NCI-H446 treated with DMSO at 0.1 percent for 48 hours (cell line): ENCODE measurements around the gene CDCA7L.
"Not testable (repeated sequence)": the region's sequence is repeated elsewhere in the genome, so short reads cannot be mapped to it uniquely, and the experiment has no call there.

Experiments used
- DNase-seq: peaks from one replicate; lab custom pipeline; 2025; lab: John Stamatoyannopoulos, UW

CDCA7L gene

GRCh38 chr7:21943436-21943835 is 2.3 kb downstream of the CDCA7L start:
- no peak for DNase-seq

DNA sequence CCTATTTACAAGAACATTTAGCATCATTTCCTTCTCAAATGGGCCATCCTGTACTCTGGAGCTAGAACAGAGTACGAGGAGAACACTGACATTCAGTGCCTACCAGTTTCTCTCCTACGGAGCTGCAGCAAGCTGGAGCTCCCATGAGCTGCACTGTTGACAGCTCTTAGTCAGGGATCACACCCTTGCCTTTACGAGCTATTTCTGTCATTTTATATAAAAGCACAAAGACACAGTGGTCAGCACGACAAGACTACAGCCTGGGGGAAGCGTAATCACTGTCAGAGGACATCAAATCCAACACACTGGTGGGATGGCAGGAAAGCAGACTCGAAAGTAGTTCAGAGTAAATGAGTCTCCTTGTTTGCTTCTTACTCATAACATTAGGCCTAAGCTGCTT is 2.7 kb downstream of the CDCA7L start:
- DNase-seq, result no peak

DNA sequence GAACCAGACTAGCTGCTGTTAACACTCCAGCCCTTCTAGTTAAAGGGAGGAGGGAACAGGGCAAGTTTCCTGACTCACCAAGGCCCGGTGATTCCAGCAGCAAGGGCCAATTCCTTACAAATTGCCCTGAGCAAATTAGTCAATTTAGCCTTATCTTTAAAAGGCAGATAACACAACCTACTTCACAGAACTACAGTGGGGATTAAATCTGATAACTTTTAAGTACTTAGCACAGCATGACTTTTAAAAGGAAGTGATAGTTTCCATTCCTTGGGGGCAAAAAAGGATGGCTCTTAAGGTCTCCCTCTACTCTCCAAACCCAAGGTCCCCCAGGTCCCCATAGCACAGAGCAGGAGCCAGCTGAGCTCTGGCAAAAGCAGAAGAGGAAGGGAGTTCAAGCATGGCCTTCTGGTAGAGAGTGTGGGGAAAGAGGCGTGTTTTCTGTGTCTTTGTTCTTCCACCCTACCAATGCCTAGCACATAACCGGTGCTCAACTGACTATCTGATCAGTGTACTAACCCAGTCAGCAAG is 4.0 kb downstream of the CDCA7L start:
- no peak for DNase-seq

DNA sequence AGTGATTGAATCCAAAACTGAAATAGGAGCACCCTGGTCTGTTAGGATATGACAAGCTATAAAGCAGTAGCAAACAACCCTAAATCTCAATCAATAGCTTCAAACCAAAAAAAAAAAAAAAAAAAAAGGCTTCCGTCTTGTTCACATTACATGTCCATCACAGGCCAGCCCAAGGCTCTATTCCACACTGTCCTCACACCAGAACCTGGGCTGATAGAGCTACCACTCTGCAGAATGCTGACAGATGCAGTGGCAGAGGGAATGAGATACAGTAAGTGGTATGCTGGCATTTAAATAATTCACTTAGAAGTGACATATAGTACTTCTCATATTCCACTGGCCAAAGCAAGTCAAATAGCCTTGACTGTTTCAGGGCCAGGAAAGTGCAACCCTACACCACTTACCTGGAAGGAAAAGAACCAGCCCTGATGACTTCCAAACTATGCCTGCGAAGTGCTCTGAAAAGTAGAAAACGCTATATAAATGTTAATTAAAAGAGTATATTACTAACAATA is 5.8 kb downstream of the CDCA7L start:
- DNase-seq, result no peak

DNA sequence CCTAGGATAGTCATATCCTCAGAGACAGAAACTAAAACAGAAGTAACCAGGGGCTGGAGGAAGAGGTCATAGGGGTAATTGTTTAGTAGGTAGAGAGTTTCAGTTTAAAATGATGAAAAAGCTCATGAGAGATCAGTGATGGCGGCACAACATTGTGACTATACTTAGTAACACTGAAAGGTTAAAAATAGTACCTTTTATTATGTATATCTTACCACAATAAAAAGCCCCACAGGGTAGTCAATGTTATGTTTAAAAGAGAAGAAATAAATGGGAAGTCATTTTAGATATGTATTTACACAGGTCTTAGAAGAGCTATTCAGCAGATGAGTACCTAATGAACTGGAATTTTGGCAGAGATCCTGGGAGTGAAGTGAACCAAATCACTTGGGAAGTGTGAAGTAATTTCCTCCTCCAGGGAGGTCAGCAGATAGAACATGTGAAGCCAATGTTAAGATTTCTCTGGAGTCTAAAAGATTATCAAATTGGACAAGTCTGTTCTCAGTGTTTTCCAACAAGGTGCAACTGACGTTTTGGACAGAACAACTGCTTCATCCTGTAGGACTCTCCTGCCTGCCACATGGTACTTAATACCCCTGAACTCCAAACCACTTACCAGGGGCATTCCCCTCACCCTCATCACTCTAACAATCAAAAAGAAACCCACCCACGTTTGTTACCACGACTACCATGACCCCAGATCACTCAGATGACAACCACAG is 6.4 kb downstream of the CDCA7L start:
- peak; percentile 4 for DNase-seq

DNA sequence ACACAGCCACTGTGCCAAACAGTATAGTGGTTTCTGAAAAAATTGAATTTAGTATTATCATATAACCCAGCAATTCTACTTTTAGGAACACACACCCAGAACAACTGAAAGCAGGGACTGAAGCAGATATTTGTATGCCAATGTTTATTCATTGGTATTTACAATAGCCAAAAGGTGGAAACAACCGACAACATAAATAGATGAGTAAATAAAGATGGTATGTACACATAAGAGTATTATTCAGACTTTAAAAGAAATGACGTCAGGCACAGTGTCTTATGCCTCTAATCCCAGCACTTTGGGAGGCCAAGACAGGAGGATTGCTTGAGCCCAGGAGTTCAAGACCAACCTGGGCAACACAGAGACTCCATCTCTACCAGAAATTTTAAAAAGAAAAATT is 7.2 kb downstream of the CDCA7L start:
- DNase-seq, result no peak

- no peak for DNase-seq
Measured at GRCh38 chr7:21934808-21935207, 10.9 kb downstream of the CDCA7L start.

- DNase-seq, result not testable (repeated sequence)
Measured at GRCh38 chr7:21933293-21933692, 12.4 kb downstream of the CDCA7L start.

DNA sequence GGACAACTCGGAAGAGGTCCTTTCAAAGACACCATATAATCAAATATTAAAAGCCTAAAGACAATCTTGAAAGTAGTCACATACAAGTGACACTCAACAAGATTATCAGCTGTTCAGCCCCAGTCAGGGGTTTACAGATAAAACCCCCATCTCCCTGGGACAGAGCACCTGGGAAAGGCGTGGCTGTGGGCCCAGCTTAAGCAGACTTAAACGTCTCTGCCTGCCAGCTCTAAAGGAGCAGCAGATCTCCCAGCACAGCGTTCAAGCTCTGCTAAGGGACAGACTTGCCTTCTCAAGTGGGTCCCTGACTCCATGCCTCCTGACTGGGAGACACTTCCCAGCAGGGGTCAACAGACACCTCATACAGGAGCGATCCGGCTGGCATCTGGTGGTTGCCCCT is 18.0 kb downstream of the CDCA7L start:
- DNase-seq, result no peak

DNA sequence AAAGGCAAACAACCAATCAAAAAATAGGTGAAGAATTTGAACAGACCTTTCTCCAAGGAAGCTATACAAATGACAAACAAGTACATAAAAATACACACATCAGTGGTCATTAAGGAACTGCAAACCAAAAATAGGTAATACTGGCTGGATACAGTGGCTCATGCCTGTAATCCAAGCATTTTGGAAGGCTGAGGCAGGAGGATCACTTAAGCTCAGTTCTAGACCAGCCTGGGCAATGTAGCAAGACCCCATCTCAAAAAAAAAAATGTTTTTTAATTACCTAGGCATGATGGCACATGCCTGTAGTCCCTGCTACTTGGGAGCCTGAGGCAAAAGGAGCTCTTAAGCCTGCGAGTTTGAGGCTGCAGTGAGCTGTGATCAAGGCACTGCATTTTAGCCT is 19.3 kb downstream of the CDCA7L start:
- DNase-seq, result no peak

DNA sequence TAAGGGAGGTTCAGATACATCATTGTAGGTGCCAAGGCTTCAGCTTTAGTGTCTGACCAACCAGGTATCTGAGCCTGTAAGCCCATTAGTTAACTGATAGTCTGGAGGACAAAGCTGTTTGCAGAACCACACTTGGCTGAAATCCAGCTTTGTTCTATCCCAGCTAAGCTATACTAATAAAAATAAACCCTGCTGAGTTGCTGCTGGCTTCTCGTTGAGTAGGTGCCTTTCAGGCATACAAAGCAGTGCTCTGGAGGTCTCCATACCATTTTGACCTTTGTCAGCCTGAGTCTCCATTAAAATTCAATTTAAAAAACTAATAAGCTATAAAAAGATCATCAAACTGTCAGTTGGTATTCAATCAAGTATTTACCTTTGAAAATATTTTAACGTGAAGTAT is 22.0 kb downstream of the CDCA7L start:
- DNase-seq, result no peak

- DNase-seq, result no peak
Measured at GRCh38 chr7:21922605-21923004, 23.1 kb downstream of the CDCA7L start.

DNA sequence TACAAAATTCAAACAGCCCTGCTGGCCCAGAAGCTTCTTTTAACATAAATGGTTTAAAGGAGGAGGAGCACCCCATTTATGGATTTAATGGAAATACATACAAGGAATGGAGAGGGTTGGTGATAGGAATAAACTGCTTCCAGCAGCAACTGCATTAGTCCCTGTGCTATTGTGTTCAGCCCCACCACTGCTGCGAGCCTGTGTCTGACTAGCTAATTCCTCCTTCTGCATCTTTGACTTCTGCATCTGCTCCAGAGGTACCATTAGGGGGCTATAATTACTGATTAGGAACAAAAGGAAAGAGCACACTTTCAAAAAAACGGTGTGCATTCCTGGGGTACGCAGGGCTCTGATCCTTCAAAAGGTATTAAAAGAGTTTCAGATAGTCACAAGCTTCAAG is 24.8 kb downstream of the CDCA7L start:
- DNase-seq, result no peak

DNA sequence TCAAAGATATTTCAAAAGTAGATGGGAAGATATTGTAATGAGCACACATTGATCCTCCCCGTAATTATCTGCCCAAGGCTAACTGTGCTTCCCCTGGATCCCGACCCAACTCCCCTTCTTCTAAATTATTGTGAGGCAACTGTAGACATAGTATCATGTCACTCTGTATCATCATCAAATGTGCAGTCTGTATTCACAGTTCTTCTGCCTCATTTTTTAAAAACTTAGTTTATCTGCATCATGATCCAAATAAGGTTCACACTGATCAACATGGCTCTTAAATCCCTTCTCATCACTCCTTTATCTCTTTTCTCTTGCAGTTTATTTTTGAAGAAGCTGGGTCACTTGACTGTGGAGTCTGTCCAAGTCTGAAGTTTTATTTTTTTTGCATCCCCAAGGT is 27.5 kb downstream of the CDCA7L start:
- DNase-seq, result no peak

- DNase-seq, result no peak
Measured at GRCh38 chr7:21916629-21917028, 29.1 kb downstream of the CDCA7L start.

DNA sequence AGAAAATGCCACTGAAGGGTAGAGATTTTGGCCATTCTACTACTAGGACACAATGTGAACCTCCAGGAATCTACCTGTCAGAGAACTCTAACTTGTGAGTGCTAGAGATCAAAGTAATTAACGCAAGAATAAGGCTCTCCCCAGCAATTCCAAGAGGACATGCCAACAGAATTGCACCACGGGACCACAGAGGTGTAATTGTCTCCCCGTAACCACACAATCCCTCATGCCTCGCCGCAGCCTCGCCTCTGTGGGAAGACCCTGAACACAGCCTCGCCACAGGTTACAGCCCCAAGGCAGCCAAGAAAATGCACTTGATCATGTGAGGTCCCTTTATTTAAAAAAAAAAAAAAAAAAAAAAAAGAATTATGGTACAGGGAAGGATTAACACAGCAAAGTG is 29.5 kb downstream of the CDCA7L start:
- DNase-seq, result no peak

DNA sequence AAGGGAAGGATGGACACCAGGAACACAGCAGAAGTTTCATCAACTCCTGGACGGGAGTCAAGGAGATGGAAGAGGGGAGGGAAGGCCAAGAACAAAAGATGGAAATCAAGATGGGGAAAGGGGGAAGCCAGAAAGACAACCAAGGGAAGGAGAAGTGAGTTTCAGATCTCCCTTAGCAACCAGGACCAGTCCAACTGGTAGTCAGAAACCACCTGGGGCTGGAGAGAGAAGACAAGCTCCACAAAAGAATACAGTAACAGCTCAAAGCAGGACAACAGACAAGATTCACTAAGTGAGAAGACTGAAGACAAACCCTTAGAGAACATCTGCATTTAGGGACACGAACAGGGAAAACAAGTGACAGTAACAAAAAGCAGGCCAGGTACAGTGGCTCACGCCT is 30.6 kb downstream of the CDCA7L start:
- no peak for DNase-seq

DNA sequence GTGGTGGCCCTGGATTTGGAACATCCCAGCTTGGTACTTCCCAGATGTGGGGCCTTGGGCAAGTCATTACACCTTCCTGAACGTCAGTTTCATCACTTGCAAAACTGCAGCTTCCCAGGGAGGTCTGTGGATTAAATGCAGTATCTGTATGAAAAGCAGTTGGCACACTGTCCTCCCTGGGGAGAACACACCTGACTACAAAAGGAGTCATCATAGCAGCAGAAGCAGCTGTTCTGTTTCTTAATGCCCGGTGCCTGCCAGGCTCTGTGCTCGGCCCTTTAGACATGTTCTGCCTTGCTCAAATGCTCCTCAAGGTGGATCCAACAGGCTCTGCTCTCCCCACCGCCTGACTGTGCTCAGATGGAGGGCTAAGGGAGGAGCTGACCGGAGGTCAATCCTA is 31.0 kb downstream of the CDCA7L start:
- DNase-seq, result no peak

DNA sequence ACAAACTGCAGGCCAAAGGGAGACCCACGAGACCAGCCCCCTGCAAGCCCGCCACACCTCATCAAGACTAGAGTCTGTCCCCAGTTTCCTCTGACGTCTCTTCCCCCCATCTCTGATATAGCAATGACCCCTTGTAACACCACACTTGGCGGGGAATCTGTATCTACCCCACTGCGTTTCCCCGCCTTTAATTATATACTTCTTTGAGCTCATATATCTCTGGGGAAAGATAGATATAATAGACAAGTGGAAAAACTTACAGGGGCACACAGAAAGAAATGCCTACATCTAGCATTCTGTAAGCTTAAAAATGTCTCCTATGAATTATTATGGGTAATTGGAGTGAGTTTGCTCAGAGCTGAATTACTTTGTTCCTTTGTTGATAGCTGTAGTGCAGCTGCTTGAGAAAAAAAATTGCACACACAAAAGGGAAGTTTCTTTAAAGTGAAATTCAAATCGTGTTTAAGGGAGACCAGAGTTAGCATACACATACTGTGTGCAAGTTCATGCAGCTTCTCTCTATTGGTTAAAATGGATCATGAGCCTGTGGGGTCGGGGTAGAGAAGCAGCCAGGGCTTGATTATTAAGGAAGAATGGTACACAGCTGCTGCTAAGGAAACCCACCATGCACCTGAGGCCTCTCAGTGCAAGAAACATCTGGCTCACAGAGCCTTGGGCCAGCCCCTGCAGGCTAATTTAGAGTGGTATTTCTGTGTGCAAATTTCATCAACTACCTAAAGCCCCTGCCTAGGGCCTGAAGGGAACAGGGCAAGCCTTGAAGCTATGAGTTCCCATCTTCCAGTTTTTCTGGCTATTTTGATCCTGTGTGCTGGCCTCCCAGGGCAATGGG is 32.5 kb downstream of the CDCA7L start:
- DNase-seq, result no peak

- DNase-seq, result peak; percentile 12
Measured at GRCh38 chr7:21912305-21912704, 33.4 kb downstream of the CDCA7L start.

GRCh38 chr7:21911341-21911875 is 34.3 kb downstream of the CDCA7L start:
- no peak for DNase-seq

GRCh38 chr7:21910253-21910652 is 35.4 kb downstream of the CDCA7L start:
- DNase-seq, result no peak

DNA sequence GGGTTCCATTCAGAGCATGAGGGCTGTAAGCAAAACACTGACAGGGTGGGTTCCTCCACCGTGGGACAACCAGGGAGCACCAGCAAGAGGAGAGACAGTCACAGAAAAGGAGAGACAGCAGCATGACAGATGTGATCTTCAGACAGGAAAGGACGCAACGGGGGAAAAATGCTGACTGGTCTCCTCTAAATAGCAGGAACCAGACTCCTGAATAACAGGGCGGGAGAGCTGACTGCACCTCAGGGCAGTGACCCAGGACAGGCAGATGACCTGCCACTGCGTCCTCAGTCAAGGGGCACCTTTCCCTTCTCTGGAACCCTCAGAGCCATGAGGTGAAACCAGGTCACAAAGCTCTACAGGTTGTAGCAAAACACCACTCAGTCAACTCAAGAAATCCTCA is 37.0 kb downstream of the CDCA7L start:
- no peak for DNase-seq
